ENCODE results near the gene NIF3L1. TPM values are rescaled to one million over a fixed set of nuclear protein-coding genes. Genes with fewer than 3 reads are reported as not detected.
"Not testable (repeated sequence)": the region's sequence is repeated elsewhere in the genome, so short reads cannot be mapped to it uniquely, and the experiment has no call there.

NIF3L1 gene
- total RNA-seq, 1 donor from 2014 or later, result 36.3 TPM

DNA sequence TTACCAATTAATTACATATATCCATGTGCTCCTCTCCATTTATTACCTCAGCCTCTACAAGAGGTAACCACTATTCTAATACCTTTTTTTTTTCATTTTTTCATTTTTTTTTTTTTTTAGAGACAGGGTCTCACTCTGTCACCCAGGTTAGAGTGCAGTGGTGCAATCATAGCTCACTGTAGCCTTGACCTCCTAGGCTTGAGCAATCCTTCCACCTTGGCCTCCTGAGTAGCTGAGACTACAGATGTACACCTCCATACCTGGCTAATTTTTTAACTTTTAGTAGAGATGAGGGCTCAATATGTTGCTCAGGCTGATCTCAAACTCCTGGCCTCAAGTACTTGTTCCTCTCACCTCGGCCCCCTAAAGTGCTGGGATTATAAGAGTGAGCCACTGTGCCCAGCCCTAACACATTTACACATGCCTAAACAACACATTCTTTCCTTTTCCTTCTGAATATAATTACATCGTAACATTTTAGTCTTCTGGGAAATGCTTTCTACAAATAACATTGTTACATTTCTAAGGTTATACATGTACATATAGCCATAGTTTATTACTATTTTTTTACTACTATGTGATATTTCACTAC is 10.8 kb upstream of the NIF3L1 start:
- TF ChIP-seq, protein P1, sequence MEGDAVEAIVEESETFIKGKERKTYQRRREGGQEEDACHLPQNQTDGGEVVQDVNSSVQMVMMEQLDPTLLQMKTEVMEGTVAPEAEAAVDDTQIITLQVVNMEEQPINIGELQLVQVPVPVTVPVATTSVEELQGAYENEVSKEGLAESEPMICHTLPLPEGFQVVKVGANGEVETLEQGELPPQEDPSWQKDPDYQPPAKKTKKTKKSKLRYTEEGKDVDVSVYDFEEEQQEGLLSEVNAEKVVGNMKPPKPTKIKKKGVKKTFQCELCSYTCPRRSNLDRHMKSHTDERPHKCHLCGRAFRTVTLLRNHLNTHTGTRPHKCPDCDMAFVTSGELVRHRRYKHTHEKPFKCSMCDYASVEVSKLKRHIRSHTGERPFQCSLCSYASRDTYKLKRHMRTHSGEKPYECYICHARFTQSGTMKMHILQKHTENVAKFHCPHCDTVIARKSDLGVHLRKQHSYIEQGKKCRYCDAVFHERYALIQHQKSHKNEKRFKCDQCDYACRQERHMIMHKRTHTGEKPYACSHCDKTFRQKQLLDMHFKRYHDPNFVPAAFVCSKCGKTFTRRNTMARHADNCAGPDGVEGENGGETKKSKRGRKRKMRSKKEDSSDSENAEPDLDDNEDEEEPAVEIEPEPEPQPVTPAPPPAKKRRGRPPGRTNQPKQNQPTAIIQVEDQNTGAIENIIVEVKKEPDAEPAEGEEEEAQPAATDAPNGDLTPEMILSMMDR (conservative IDR thresholded peaks at IDR 0.05), result no peak
- Mint-ChIP-seq H3K36me3 (peaks cover 9% of the 10 kb centered on the region), H3K4me3 (no peak overlapping the region)

GRCh38 chr2:200881715-200882249 is 7.4 kb upstream of the NIF3L1 start:
- H3K27me3 Mint-ChIP-seq; DNase-seq (ENCODE audit: extremely low spot score, unreplicated experiment); H3K4me3 Mint-ChIP-seq; H3K36me3 Mint-ChIP-seq; H3K9me3 Mint-ChIP-seq; H3K27ac Mint-ChIP-seq; H3K4me1 Mint-ChIP-seq (ENCODE audit: unreplicated experiment): not testable (repeated sequence)

More for the DNA sequence above, 10.8 kb upstream of the NIF3L1 start:
- Mint-ChIP-seq H3K27ac (no peak overlapping the region), H3K9me3 (no peaks in the 10 kb centered on the region), H3K4me1 (ENCODE audit: unreplicated experiment) (no peaks in the 10 kb centered on the region), H3K27me3 (no peaks in the 10 kb centered on the region)
- DNase-seq (ENCODE audit: extremely low spot score, unreplicated experiment), result no peak

DNA sequence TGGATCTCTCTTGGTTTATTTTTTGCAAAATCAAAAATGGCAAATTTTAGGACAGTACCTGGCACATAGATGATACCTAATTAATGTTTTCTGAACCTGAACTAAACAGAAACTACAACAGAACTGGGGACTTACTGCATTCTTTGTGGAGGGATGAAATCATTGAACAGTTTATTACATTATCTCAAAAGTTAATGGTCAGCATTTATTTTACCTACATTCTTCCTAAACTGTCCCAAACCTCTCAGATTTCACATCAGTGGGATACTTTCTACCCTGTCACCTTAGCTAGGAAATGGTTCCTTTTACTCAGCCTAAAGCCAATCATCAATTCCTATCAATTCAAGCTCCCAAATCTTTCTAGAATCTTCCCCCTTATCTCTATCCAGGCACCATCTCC is 10.3 kb downstream of the NIF3L1 start:
- Mint-ChIP-seq H3K4me3 (no peak overlapping the region), H3K27me3 (no peaks in the 10 kb centered on the region), H3K4me1 (ENCODE audit: unreplicated experiment) (peaks cover 4% of the 10 kb centered on the region), H3K36me3 (peaks cover 21% of the 10 kb centered on the region), H3K27ac (no peak overlapping the region), H3K9me3 (no peaks in the 10 kb centered on the region)
- TF ChIP-seq, protein P1 (conservative IDR thresholded peaks at IDR 0.05), result no peak
- no peak for DNase-seq (ENCODE audit: extremely low spot score, unreplicated experiment)

- DNase-seq (ENCODE audit: extremely low spot score, unreplicated experiment), result no peak
- H3K9me3 Mint-ChIP-seq, result no peaks in the 10 kb centered on the region
- H3K27ac Mint-ChIP-seq, result no peak overlapping the region
- H3K27me3 Mint-ChIP-seq, result no peaks in the 10 kb centered on the region
- TF ChIP-seq, protein P1 (conservative IDR thresholded peaks at IDR 0.05), result peak; percentile 88
- peaks cover 8% of the 10 kb centered on the region for H3K36me3 Mint-ChIP-seq
- peaks cover 4% of the 10 kb centered on the region for H3K4me1 Mint-ChIP-seq (ENCODE audit: unreplicated experiment)
- no peak overlapping the region for H3K4me3 Mint-ChIP-seq
These were observed 12.4 kb downstream of the NIF3L1 start for GRCh38 chr2:200901459-200902072.

GRCh38 chr2:200905618-200906296 is 16.6 kb downstream of the NIF3L1 start:
- Mint-ChIP-seq H3K36me3 (peaks cover 10% of the 10 kb centered on the region), H3K27ac (no peak overlapping the region), H3K27me3 (no peaks in the 10 kb centered on the region), H3K9me3 (no peaks in the 10 kb centered on the region), H3K4me3 (no peak overlapping the region), H3K4me1 (ENCODE audit: unreplicated experiment) (peaks cover 4% of the 10 kb centered on the region)
- TF ChIP-seq, protein P1 (conservative IDR thresholded peaks at IDR 0.05), result peak; percentile 76
- no peak for DNase-seq (ENCODE audit: extremely low spot score, unreplicated experiment)

GRCh38 chr2:200909958-200910357 is 20.8 kb downstream of the NIF3L1 start:
- H3K9me3 Mint-ChIP-seq, result no peaks in the 10 kb centered on the region
- TF ChIP-seq, protein P1 (conservative IDR thresholded peaks at IDR 0.05), result no peak
- H3K27me3 Mint-ChIP-seq, result no peaks in the 10 kb centered on the region

More at GRCh38 chr2:200909958-200910357, 20.8 kb downstream of the NIF3L1 start:
- Mint-ChIP-seq H3K4me1 (ENCODE audit: unreplicated experiment) (no peaks in the 10 kb centered on the region), H3K36me3 (peaks cover 20% of the 10 kb centered on the region), H3K4me3 (no peak overlapping the region), H3K27ac (no peak overlapping the region)
- DNase-seq (ENCODE audit: extremely low spot score, unreplicated experiment), result no peak
